ENCODE data around the gene SH3RF1. TPM values are rescaled to one million over a fixed set of nuclear protein-coding genes. Genes with fewer than 3 reads are reported as not detected.

Gene SH3RF1
- total and polyA plus RNA-seq, 2 experiments from 2014 or later = 7.8 to 12.4 TPM

DNA sequence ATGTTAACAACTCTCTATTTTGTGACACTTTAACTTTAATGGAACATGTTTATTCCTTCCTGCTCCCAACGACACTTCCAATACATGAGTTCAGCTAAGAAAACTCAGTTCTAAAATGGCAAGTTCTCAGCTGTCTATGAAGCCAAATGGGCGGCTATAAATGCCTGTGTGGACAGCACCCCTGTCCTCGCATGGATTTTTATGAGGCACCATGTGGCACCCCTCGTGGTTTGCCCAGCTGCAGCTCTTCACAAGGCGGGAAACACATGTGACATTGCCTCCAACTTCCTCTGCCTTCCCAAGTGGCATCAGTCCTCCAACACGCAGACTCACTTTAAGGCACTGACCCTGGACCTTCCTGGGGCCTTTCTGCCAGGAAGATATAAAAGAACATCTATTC lies 48.0 kb downstream of the SH3RF1 start:
- H3K4me2 ChIP-seq = no peak overlapping the region
- H3K9me2 ChIP-seq (ENCODE audit: insufficient read depth) = no peaks in the 10 kb centered on the region
- H3K27ac ChIP-seq (ENCODE audit: low read depth) = no peak overlapping the region
- H3K4me1 ChIP-seq (ENCODE audit: insufficient read depth) = no peaks in the 10 kb centered on the region
- Mint-ChIP-seq H3K9me3 (no peaks in the 10 kb centered on the region), H3K4me3 (no peak overlapping the region), H3K27ac (no peak overlapping the region), H3K4me1 (no peaks in the 10 kb centered on the region), H3K27me3 (ENCODE audit: insufficient read depth, low read depth, poor library complexity) (no peaks in the 10 kb centered on the region), H3K36me3 (ENCODE audit: low read depth) (no peaks in the 10 kb centered on the region)
- no peak overlapping the region for H2AFZ ChIP-seq
- peaks cover 33% of the 10 kb centered on the region for H3K79me2 ChIP-seq (replicated peaks; ENCODE audit: insufficient read depth)
- H3K36me3 ChIP-seq (ENCODE audit: insufficient read depth) = no peaks in the 10 kb centered on the region
- H3F3A ChIP-seq (replicated peaks; ENCODE audit: low read depth) = no peaks in the 10 kb centered on the region
- no peak overlapping the region for H3K4me3 ChIP-seq
- ATAC-seq = no peak
- DNase-seq (ENCODE audit: low spot score) = no peak
- TF ChIP-seq, protein P1, sequence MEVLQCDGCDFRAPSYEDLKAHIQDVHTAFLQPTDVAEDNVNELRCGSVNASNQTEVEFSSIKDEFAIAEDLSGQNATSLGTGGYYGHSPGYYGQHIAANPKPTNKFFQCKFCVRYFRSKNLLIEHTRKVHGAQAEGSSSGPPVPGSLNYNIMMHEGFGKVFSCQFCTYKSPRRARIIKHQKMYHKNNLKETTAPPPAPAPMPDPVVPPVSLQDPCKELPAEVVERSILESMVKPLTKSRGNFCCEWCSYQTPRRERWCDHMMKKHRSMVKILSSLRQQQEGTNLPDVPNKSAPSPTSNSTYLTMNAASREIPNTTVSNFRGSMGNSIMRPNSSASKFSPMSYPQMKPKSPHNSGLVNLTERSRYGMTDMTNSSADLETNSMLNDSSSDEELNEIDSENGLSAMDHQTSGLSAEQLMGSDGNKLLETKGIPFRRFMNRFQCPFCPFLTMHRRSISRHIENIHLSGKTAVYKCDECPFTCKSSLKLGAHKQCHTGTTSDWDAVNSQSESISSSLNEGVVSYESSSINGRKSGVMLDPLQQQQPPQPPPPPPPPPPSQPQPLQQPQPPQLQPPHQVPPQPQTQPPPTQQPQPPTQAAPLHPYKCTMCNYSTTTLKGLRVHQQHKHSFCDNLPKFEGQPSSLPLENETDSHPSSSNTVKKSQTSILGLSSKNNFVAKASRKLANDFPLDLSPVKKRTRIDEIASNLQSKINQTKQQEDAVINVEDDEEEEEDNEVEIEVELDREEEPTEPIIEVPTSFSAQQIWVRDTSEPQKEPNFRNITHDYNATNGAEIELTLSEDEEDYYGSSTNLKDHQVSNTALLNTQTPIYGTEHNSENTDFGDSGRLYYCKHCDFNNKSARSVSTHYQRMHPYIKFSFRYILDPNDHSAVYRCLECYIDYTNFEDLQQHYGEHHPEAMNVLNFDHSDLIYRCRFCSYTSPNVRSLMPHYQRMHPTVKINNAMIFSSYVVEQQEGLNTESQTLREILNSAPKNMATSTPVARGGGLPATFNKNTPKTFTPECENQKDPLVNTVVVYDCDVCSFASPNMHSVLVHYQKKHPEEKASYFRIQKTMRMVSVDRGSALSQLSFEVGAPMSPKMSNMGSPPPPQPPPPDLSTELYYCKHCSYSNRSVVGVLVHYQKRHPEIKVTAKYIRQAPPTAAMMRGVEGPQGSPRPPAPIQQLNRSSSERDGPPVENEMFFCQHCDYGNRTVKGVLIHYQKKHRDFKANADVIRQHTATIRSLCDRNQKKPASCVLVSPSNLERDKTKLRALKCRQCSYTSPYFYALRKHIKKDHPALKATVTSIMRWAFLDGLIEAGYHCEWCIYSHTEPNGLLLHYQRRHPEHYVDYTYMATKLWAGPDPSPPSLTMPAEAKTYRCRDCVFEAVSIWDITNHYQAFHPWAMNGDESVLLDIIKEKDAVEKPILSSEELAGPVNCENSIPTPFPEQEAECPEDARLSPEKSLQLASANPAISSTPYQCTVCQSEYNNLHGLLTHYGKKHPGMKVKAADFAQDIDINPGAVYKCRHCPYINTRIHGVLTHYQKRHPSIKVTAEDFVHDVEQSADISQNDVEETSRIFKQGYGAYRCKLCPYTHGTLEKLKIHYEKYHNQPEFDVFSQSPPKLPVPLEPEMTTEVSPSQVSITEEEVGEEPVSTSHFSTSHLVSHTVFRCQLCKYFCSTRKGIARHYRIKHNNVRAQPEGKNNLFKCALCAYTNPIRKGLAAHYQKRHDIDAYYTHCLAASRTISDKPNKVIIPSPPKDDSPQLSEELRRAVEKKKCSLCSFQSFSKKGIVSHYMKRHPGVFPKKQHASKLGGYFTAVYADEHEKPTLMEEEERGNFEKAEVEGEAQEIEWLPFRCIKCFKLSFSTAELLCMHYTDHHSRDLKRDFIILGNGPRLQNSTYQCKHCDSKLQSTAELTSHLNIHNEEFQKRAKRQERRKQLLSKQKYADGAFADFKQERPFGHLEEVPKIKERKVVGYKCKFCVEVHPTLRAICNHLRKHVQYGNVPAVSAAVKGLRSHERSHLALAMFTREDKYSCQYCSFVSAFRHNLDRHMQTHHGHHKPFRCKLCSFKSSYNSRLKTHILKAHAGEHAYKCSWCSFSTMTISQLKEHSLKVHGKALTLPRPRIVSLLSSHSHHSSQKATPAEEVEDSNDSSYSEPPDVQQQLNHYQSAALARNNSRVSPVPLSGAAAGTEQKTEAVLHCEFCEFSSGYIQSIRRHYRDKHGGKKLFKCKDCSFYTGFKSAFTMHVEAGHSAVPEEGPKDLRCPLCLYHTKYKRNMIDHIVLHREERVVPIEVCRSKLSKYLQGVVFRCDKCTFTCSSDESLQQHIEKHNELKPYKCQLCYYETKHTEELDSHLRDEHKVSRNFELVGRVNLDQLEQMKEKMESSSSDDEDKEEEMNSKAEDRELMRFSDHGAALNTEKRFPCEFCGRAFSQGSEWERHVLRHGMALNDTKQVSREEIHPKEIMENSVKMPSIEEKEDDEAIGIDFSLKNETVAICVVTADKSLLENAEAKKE (CRISPR knock-in tag; IDR thresholded peaks at IDR 0.05) = no peak
- no peak for TF ChIP-seq ZNF331 (CRISPR knock-in tag; IDR thresholded peaks at IDR 0.05; ENCODE audit: low read depth)
- TF ChIP-seq, protein P2, sequence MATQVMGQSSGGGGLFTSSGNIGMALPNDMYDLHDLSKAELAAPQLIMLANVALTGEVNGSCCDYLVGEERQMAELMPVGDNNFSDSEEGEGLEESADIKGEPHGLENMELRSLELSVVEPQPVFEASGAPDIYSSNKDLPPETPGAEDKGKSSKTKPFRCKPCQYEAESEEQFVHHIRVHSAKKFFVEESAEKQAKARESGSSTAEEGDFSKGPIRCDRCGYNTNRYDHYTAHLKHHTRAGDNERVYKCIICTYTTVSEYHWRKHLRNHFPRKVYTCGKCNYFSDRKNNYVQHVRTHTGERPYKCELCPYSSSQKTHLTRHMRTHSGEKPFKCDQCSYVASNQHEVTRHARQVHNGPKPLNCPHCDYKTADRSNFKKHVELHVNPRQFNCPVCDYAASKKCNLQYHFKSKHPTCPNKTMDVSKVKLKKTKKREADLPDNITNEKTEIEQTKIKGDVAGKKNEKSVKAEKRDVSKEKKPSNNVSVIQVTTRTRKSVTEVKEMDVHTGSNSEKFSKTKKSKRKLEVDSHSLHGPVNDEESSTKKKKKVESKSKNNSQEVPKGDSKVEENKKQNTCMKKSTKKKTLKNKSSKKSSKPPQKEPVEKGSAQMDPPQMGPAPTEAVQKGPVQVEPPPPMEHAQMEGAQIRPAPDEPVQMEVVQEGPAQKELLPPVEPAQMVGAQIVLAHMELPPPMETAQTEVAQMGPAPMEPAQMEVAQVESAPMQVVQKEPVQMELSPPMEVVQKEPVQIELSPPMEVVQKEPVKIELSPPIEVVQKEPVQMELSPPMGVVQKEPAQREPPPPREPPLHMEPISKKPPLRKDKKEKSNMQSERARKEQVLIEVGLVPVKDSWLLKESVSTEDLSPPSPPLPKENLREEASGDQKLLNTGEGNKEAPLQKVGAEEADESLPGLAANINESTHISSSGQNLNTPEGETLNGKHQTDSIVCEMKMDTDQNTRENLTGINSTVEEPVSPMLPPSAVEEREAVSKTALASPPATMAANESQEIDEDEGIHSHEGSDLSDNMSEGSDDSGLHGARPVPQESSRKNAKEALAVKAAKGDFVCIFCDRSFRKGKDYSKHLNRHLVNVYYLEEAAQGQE (IDR thresholded peaks at IDR 0.05; ENCODE audit: unreplicated experiment) = no peak
- no peak for TF ChIP-seq CREB1 (CRISPR knock-in tag; IDR thresholded peaks at IDR 0.05; ENCODE audit: low read depth)
- no peak for TF ChIP-seq STAT1 (IDR thresholded peaks at IDR 0.05; ENCODE audit: unreplicated experiment)
- TF ChIP-seq, protein P3, sequence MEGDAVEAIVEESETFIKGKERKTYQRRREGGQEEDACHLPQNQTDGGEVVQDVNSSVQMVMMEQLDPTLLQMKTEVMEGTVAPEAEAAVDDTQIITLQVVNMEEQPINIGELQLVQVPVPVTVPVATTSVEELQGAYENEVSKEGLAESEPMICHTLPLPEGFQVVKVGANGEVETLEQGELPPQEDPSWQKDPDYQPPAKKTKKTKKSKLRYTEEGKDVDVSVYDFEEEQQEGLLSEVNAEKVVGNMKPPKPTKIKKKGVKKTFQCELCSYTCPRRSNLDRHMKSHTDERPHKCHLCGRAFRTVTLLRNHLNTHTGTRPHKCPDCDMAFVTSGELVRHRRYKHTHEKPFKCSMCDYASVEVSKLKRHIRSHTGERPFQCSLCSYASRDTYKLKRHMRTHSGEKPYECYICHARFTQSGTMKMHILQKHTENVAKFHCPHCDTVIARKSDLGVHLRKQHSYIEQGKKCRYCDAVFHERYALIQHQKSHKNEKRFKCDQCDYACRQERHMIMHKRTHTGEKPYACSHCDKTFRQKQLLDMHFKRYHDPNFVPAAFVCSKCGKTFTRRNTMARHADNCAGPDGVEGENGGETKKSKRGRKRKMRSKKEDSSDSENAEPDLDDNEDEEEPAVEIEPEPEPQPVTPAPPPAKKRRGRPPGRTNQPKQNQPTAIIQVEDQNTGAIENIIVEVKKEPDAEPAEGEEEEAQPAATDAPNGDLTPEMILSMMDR (conservative IDR thresholded peaks at IDR 0.05; ENCODE audit: low read depth in 2 of 2) = no peak
- TF ChIP-seq ZNF114 (CRISPR knock-in tag; IDR thresholded peaks at IDR 0.05) = no peak
- TF ChIP-seq NANOG (IDR thresholded peaks at IDR 0.05; ENCODE audit: borderline replicate concordance) = no peak
- TF ChIP-seq JUNB (IDR thresholded peaks at IDR 0.05; ENCODE audit: unreplicated experiment) = no peak
- no peak for TF ChIP-seq EZH2phosphoT487 (IDR thresholded peaks at IDR 0.05; ENCODE audit: unreplicated experiment)
- TF ChIP-seq, protein P4, sequence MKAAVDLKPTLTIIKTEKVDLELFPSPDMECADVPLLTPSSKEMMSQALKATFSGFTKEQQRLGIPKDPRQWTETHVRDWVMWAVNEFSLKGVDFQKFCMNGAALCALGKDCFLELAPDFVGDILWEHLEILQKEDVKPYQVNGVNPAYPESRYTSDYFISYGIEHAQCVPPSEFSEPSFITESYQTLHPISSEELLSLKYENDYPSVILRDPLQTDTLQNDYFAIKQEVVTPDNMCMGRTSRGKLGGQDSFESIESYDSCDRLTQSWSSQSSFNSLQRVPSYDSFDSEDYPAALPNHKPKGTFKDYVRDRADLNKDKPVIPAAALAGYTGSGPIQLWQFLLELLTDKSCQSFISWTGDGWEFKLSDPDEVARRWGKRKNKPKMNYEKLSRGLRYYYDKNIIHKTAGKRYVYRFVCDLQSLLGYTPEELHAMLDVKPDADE (IDR thresholded peaks at IDR 0.05) = no peak
- no peak for TF ChIP-seq POLR2AphosphoS5 (IDR thresholded peaks at IDR 0.05; ENCODE audit: low read depth)
- no peak for TF ChIP-seq EZH2 (IDR thresholded peaks at IDR 0.05; ENCODE audit: low read depth, unreplicated experiment)
- H3K27me3 ChIP-seq (ENCODE audit: insufficient read depth) = no peaks in the 10 kb centered on the region
- H4K20me1 ChIP-seq (replicated peaks; ENCODE audit: insufficient read depth) = no peaks in the 10 kb centered on the region

All from GM23338 (cell line).